Measurements from ENCODE around the gene NFKBIL1.

- TF ChIP-seq CTCF (IDR thresholded peaks at IDR 0.05) (no peak), POLR2A (IDR thresholded peaks at IDR 0.05) (no peak)
Observed at GRCh38 chr6:31544676-31545075, 2.7 kb upstream of the NFKBIL1 start.

All from thyroid gland (tissue), 4 donors.